Breast epithelium (tissue), 4 donors: ENCODE data around the gene ZKSCAN8. TPM values are rescaled to one million over a fixed set of nuclear protein-coding genes. Genes with fewer than 3 reads are reported as not detected.
A peak's percentile ranks its signal among the peaks of the same experiment; 100 is the strongest.

ENCODE experiments used
- DNase-seq, 2 donors: peaks; one replicate each; pipeline ENCODE4 v3.0.0-alpha.2; 2019; ENCODE audit warnings: low spot score in 2 of 2
- H3K27ac ChIP-seq, 2 donors: fragments of 200-600 bp; sonication (generic) in 1 of 2; one replicate each; pipeline ENCODE4 v1.5.1; 2016 to 2019; ENCODE audit warnings: mild to moderate bottlenecking in 1 of 2
- H3K27me3 ChIP-seq, 2 donors: fragments of 200-600 bp; sonication (generic) in 1 of 2; one replicate each; pipeline versions ENCODE4 v1.5.1 to v1.6.0; 2017 to 2019; ENCODE audit warnings: control low read depth in 1 of 2, mild to moderate bottlenecking in 1 of 2
- H3K36me3 ChIP-seq: fragments of 200-600 bp; one replicate; pipeline ENCODE4 v1.5.1; 2019
- H3K4me1 ChIP-seq, 2 donors: fragments of 200-600 bp; sonication (generic); one replicate each; pipeline ENCODE4 v1.5.1; 2016 to 2019; ENCODE audit warnings: control low read depth in 1 of 2
- H3K4me3 ChIP-seq, 3 donors: fragments of 200-600 bp; sonication (generic); 1 replicate in 2 of 3; 2 replicates in 1 of 3; pipeline ENCODE4 v1.5.1; 2016 to 2019; ENCODE audit warnings: mild to moderate bottlenecking in 3 of 3, moderate library complexity in 2 of 3
- H3K9me3 ChIP-seq, 2 donors: fragments of 200-600 bp; sonication (generic) in 1 of 2; one replicate each; pipeline ENCODE4 v1.5.1; 2016 to 2019; ENCODE audit warnings: control low read depth in 1 of 2
- CTCF ChIP-seq, 3 donors: fragments of 450-650 bp; IDR thresholded peaks; one replicate each; pipeline ENCODE4 v1.5.1; 2016 to 2017; ENCODE audit warnings: antibody characterized with exemption in 3 of 3, mild to moderate bottlenecking in 3 of 3, moderate library complexity in 3 of 3
- POLR2A ChIP-seq: fragments of 450-650 bp; IDR thresholded peaks from one replicate; pipeline ENCODE4 v1.6.1; 2016; ENCODE audit warnings: antibody characterized with exemption, mild to moderate bottlenecking, moderate library complexity
- POLR2AphosphoS5 ChIP-seq, 3 donors: sonication (generic); formaldehyde crosslinking; IDR thresholded peaks; one replicate each; pipeline ENCODE4 v1.6.1; 2017; ENCODE audit warnings: antibody characterized with exemption in 3 of 3
- intact Hi-C: fragments of 100-400 bp; cut with DNase I; formaldehyde crosslinking; loops from one replicate; pipeline ENCODE4 v1.15.1; 2023; ENCODE audit warnings: low total_unique reads
- total RNA-seq, 3 donors: library from RNA; depleted of rRNA; stranded (reverse); fragments of >200 nt; gene quantifications; one replicate each; pipeline ENCODE4 v1.1.0, GENCODE V29; 2016

Gene ZKSCAN8
- total RNA-seq, 3 donors from 2014 or later, result 21.9 to 33.8 (median 22.9) TPM

DNA sequence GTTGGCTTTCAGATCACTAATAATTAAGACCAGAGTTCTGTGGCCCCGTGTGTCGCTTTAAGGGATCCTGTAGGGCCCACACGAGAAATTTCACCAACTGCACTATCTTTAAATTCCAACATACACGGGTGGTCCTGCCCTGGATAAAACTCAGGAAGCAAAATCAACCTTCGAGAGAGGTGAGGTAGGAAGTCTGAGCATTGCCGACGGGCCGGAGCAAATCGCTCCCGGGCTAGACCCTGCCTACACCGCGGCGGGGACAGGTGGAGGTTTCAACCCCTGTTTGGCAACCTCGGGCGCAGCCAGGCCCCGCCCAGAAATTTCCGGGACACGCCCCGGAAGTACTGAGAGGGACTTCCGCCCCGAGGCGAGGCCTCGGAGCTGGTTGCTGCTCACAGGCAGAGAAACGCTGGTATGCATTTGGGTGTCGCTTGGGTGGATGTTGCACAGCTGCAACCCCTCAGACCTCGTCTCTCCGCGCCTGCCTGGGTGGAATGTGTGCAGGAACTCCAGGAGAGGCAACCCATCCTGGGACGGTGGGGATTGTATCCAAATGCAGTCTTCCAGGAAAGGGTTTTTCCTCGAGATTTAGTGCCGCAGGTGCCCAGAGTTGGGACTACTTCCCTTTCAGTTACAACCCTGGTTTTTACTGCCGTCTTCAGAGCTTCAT, 19.9 kb downstream of the ZKSCAN8 start:
- Histone ChIP-seq H3K9me3 (no peaks in the 10 kb centered on the region), H3K27ac (no peak overlapping the region), H3K4me1 (no peaks in the 10 kb centered on the region), H3K27me3 (no peaks in the 10 kb centered on the region), H3K36me3 (no peaks in the 10 kb centered on the region), H3K4me3 (peak overlapping the region; percentile 42 to 70 (median 57))
- TF ChIP-seq POLR2A (no peak), CTCF (IDR thresholded peaks at IDR 0.05) (no peak), POLR2AphosphoS5 (IDR thresholded peaks at IDR 0.05) (peak in 1 of 3 donors; percentile 38)
- DNase-seq, result peak; percentile 22 to 56
- intact Hi-C loops, result no loop called here

GRCh38 chr6:28165563-28165962, 23.9 kb downstream of the ZKSCAN8 start:
- DNase-seq, result no peak
- H3K36me3 ChIP-seq, result no peaks in the 10 kb centered on the region
- no peak for TF ChIP-seq CTCF (IDR thresholded peaks at IDR 0.05)
- TF ChIP-seq POLR2AphosphoS5 (IDR thresholded peaks at IDR 0.05), result no peak
- no peak for TF ChIP-seq POLR2A

GRCh38 chr6:28167068-28167467, 25.4 kb downstream of the ZKSCAN8 start:
- intact Hi-C loops, result no loop called here
- no peaks in the 10 kb centered on the region for H3K36me3 ChIP-seq
- no peak overlapping the region for H3K4me3 ChIP-seq
- no peak for TF ChIP-seq CTCF (IDR thresholded peaks at IDR 0.05)
- TF ChIP-seq POLR2AphosphoS5 (IDR thresholded peaks at IDR 0.05), result no peak
- no peak for TF ChIP-seq POLR2A
- H3K9me3 ChIP-seq, result no peaks in the 10 kb centered on the region
- no peak overlapping the region for H3K27ac ChIP-seq
- no peak for DNase-seq
- no peaks in the 10 kb centered on the region for H3K27me3 ChIP-seq
- H3K4me1 ChIP-seq, result no peaks in the 10 kb centered on the region

More at GRCh38 chr6:28165563-28165962, 23.9 kb downstream of the ZKSCAN8 start:
- Histone ChIP-seq H3K27me3 (no peaks in the 10 kb centered on the region), H3K4me3 (no peak overlapping the region), H3K27ac (no peak overlapping the region), H3K9me3 (no peaks in the 10 kb centered on the region), H3K4me1 (no peaks in the 10 kb centered on the region)
- intact Hi-C loops, result no loop called here

GRCh38 chr6:28167926-28168325, 26.2 kb downstream of the ZKSCAN8 start:
- DNase-seq, result no peak
- Histone ChIP-seq H3K4me3 (no peak overlapping the region), H3K27me3 (no peaks in the 10 kb centered on the region), H3K36me3 (no peaks in the 10 kb centered on the region), H3K4me1 (no peaks in the 10 kb centered on the region), H3K27ac (no peak overlapping the region), H3K9me3 (no peaks in the 10 kb centered on the region)
- TF ChIP-seq POLR2AphosphoS5 (IDR thresholded peaks at IDR 0.05), result no peak
- no peak for TF ChIP-seq CTCF (IDR thresholded peaks at IDR 0.05)
- no peak for TF ChIP-seq POLR2A
- intact Hi-C loops, result loop anchor here (2.0 kb wide), 1 partner anchor 67 kb away; no protein-coding TSS in a partner anchor

GRCh38 chr6:28171271-28171670, 29.6 kb downstream of the ZKSCAN8 start:
- Histone ChIP-seq H3K4me3 (no peak overlapping the region), H3K4me1 (no peaks in the 10 kb centered on the region), H3K36me3 (no peaks in the 10 kb centered on the region), H3K27ac (no peak overlapping the region), H3K9me3 (no peaks in the 10 kb centered on the region), H3K27me3 (no peaks in the 10 kb centered on the region)
- TF ChIP-seq POLR2A (no peak), CTCF (IDR thresholded peaks at IDR 0.05) (no peak), POLR2AphosphoS5 (IDR thresholded peaks at IDR 0.05) (no peak)
- intact Hi-C loops, result no loop called here
- no peak for DNase-seq
